T-cell (primary cell): ENCODE measurements around the gene ID2. TPM values are rescaled to one million over a fixed set of nuclear protein-coding genes. Genes with fewer than 3 reads are reported as not detected.

Source experiments
- ATAC-seq, 4 experiments: fragments of 200-7000 bp in 3 of 4; fragments of 150-1000 bp in 1 of 4; cut with Tn5 transposase; replicated peaks in 1 of 4; 1 replicate in 3 of 4; 2 replicates in 1 of 4; pipeline ENCODE4 v1.10.0; 2021; ENCODE audit warnings: moderate library complexity in 3 of 4, mild to moderate bottlenecking in 2 of 4, moderate number of reproducible peaks in 1 of 4
- CTCF ChIA-PET, 2 donors: fragments of 300-600 bp; sonication (Branson Sonifier 250); formaldehyde crosslinking; loops; one replicate each; lab custom pipeline; 2022; ENCODE audit warnings: antibody characterized with exemption in 2 of 2; lab: Charles Lee
- POLR2A ChIA-PET, 2 donors: fragments of 300-600 bp; sonication (Branson Sonifier 250); formaldehyde crosslinking; loops; one replicate each; lab custom pipeline; 2022; ENCODE audit warnings: antibody characterized with exemption in 2 of 2; lab: Charles Lee
- DNase-seq, 35 experiments: peaks; one replicate each; pipeline versions ENCODE4 v3.0.0 to v3.0.0-alpha.2; 2013 to 2023
- H3K27ac ChIP-seq: one replicate; pipeline ENCODE4 v1.5.1; 2013; ENCODE audit warnings: low read length
- H3K27me3 ChIP-seq, 2 experiments: replicated peaks in 1 of 2; 1 replicate in 1 of 2; 2 replicates in 1 of 2; pipeline versions ENCODE4 v1.6.1 to v1.7.0; 2013; ENCODE audit warnings: low read length in 1 of 2, mixed read lengths in 1 of 2; ENCODE audit not compliant: control insufficient read depth in 2 of 2, insufficient read depth in 2 of 2; ENCODE audit errors: extremely low read depth in 1 of 2
- H3K36me3 ChIP-seq, 2 donors: 1 replicate in 1 of 2; 2 replicates in 1 of 2; pipeline versions ENCODE4 v1.6.1 to v1.7.0; 2013; ENCODE audit warnings: low read length in 1 of 2; ENCODE audit not compliant: control insufficient read depth in 2 of 2, insufficient read depth in 1 of 2; ENCODE audit errors: extremely low read depth in 1 of 2
- H3K4me1 ChIP-seq, 2 experiments: 1 replicate in 1 of 2; 2 replicates in 1 of 2; pipeline versions ENCODE4 v1.6.1 to v1.7.0; 2013; ENCODE audit warnings: low read length in 2 of 2, mixed read lengths in 1 of 2; ENCODE audit not compliant: insufficient read depth in 2 of 2, control insufficient read depth in 1 of 2; ENCODE audit errors: extremely low read depth in 1 of 2
- H3K4me3 ChIP-seq, 2 donors: 1 replicate in 1 of 2; 2 replicates in 1 of 2; pipeline versions ENCODE4 v1.5.1 to v1.7.0; 2013; ENCODE audit warnings: mild to moderate bottlenecking in 2 of 2, low read length in 1 of 2, moderate library complexity in 1 of 2; ENCODE audit not compliant: control insufficient read depth in 1 of 2; ENCODE audit errors: extremely low read depth in 1 of 2
- H3K9me3 ChIP-seq: 2 replicates; pipeline ENCODE4 v1.7.0; 2013
- H3K27ac Mint-ChIP-seq, 2 donors: one replicate each; pipeline ENCODE4 v1.8.0; 2020 to 2021; ENCODE audit warnings: mild to moderate bottlenecking in 2 of 2, mixed read lengths in 2 of 2
- H3K27me3 Mint-ChIP-seq, 2 donors: one replicate each; pipeline ENCODE4 v1.8.0; 2021 to 2022; ENCODE audit warnings: mixed read lengths in 2 of 2
- H3K36me3 Mint-ChIP-seq: one replicate; pipeline ENCODE4 v1.8.0; 2021; ENCODE audit warnings: mixed read lengths
- H3K4me1 Mint-ChIP-seq, 3 donors: one replicate each; pipeline ENCODE4 v1.8.0; 2020 to 2022; ENCODE audit warnings: mixed read lengths in 3 of 3, mild to moderate bottlenecking in 1 of 3
- H3K4me3 Mint-ChIP-seq, 3 donors: one replicate each; pipeline ENCODE4 v1.8.0; 2020 to 2022; ENCODE audit warnings: mild to moderate bottlenecking in 3 of 3, mixed read lengths in 3 of 3, moderate library complexity in 3 of 3
- H3K9me3 Mint-ChIP-seq, 3 donors: one replicate each; pipeline ENCODE4 v1.8.0; 2020 to 2022; ENCODE audit warnings: mixed read lengths in 3 of 3
- WGBS: methylation state at CpG from one replicate; pipeline ENCODE4 v1.1.5; 2013; ENCODE audit warnings: missing lambda C conversion rate; ENCODE audit not compliant: insufficient coverage; 5-methylcytosine and 5-hydroxymethylcytosine counted together
- total RNA-seq, 35 experiments: library from RNA in 6 of 35; stranded (reverse) in 6 of 35; fragments of 120-200 nt in 1 of 35; gene quantifications; one replicate each; pipeline versions ENCODE4 v1.2.1 to v1.2.4 and lab custom pipeline; 2013 to 2026

ID2 gene
- total RNA-seq, 5 donors from 2014 or later (not counting 1 experiment from before 2014, with no cell fraction given), result 55.5 to 153 (median 71.1) TPM

- ChIA-PET CTCF (no interaction called here), POLR2A (no interaction called here)
- Histone ChIP-seq H3K27me3 (peaks cover 0 to 4% of the 10 kb centered on the region in 2 experiments), H3K4me1 (peaks cover 6 to 7% of the 10 kb centered on the region in 2 experiments), H3K27ac (no peak overlapping the region), H3K9me3 (no peaks in the 10 kb centered on the region), H3K4me3 (no peak overlapping the region), H3K36me3 (no peaks in the 10 kb centered on the region)
- no peak overlapping the region for H3K4me3 Mint-ChIP-seq
- H3K4me1 Mint-ChIP-seq, result peaks cover 3 to 11% (median 4%) of the 10 kb centered on the region in 3 donors
- no peaks in the 10 kb centered on the region for H3K9me3 Mint-ChIP-seq
- no peak overlapping the region for H3K27ac Mint-ChIP-seq
- ATAC-seq (no peak), DNase-seq (no peak)
- WGBS, result 88% methylated on average over 11 of the region's 15 CpGs
- no peaks in the 10 kb centered on the region for H3K27me3 Mint-ChIP-seq
- no peaks in the 10 kb centered on the region for H3K36me3 Mint-ChIP-seq
These were observed 45.8 kb upstream of the ID2 start for GRCh38 chr2:8636041-8636491.

GRCh38 chr2:8636721-8637636 is 44.9 kb upstream of the ID2 start:
- Mint-ChIP-seq H3K27me3 (no peaks in the 10 kb centered on the region), H3K4me1 (peaks cover 0 to 3% (median 2%) of the 10 kb centered on the region in 3 donors), H3K36me3 (no peaks in the 10 kb centered on the region), H3K27ac (peak overlapping the region in 1 of 2 donors; percentile 37), H3K9me3 (no peaks in the 10 kb centered on the region), H3K4me3 (no peak overlapping the region)
- CTCF ChIA-PET, result no interaction called here
- no peaks in the 10 kb centered on the region for H3K9me3 ChIP-seq
- H3K4me3 ChIP-seq, result no peak overlapping the region
- 89% methylated on average over 5 of the region's 16 CpGs for WGBS
- POLR2A ChIA-PET, result no interaction called here
- peaks cover 0 to under 1% of the 10 kb centered on the region in 2 experiments for H3K4me1 ChIP-seq
- no peak overlapping the region for H3K27ac ChIP-seq
- no peak for ATAC-seq
- H3K36me3 ChIP-seq, result no peaks in the 10 kb centered on the region
- peaks cover 0 to 4% of the 10 kb centered on the region in 2 experiments for H3K27me3 ChIP-seq
- no peak for DNase-seq

GRCh38 chr2:8638327-8638726 is 43.5 kb upstream of the ID2 start:
- H3K4me3 ChIP-seq, result no peak overlapping the region
- H3K4me1 ChIP-seq, result no peaks in the 10 kb centered on the region
- no peaks in the 10 kb centered on the region for H3K9me3 ChIP-seq
- Mint-ChIP-seq H3K4me3 (no peak overlapping the region), H3K36me3 (no peaks in the 10 kb centered on the region), H3K27ac (no peak overlapping the region), H3K4me1 (no peaks in the 10 kb centered on the region), H3K27me3 (no peaks in the 10 kb centered on the region), H3K9me3 (no peaks in the 10 kb centered on the region)
- WGBS, result 88% methylated on average over 4 of the region's 12 CpGs
- ChIA-PET CTCF (no interaction called here), POLR2A (no interaction called here)
- H3K36me3 ChIP-seq, result no peaks in the 10 kb centered on the region
- H3K27ac ChIP-seq, result no peak overlapping the region
- no peak for ATAC-seq
- peaks cover 0 to 4% of the 10 kb centered on the region in 2 experiments for H3K27me3 ChIP-seq
- DNase-seq, result no peak

- peaks cover 0 to 4% of the 10 kb centered on the region in 2 experiments for H3K27me3 ChIP-seq
- DNase-seq (no peak), ATAC-seq (no peak)
- H3K4me1 ChIP-seq, result no peaks in the 10 kb centered on the region
- Mint-ChIP-seq H3K27ac (no peak overlapping the region), H3K27me3 (no peaks in the 10 kb centered on the region), H3K36me3 (no peaks in the 10 kb centered on the region), H3K9me3 (no peaks in the 10 kb centered on the region), H3K4me1 (no peaks in the 10 kb centered on the region), H3K4me3 (no peak overlapping the region)
- 90% methylated on average over 5 of the region's 5 CpGs for WGBS
- ChIA-PET CTCF (no interaction called here), POLR2A (no interaction called here)
- H3K36me3 ChIP-seq, result no peaks in the 10 kb centered on the region
- no peak overlapping the region for H3K4me3 ChIP-seq
- H3K9me3 ChIP-seq, result no peaks in the 10 kb centered on the region
- H3K27ac ChIP-seq, result no peak overlapping the region
These were observed 42.7 kb upstream of the ID2 start for GRCh38 chr2:8639122-8639635.

- ChIA-PET CTCF (no interaction called here), POLR2A (no interaction called here)
- H3K27ac Mint-ChIP-seq, result no peak overlapping the region
- H3K27me3 Mint-ChIP-seq, result no peaks in the 10 kb centered on the region
- Histone ChIP-seq H3K27me3 (peaks cover 0 to 4% of the 10 kb centered on the region in 2 experiments), H3K4me3 (no peak overlapping the region), H3K4me1 (peaks cover 0 to 4% of the 10 kb centered on the region in 2 experiments), H3K27ac (no peak overlapping the region), H3K9me3 (no peaks in the 10 kb centered on the region), H3K36me3 (no peaks in the 10 kb centered on the region)
- no peak for DNase-seq
- H3K4me1 Mint-ChIP-seq, result peaks cover 0 to 2% (median 0%) of the 10 kb centered on the region in 3 donors
- 86% methylated on average over 3 of the region's 8 CpGs for whole genome bisulfite sequencing
- H3K9me3 Mint-ChIP-seq, result no peaks in the 10 kb centered on the region
- no peak overlapping the region for H3K4me3 Mint-ChIP-seq
- ATAC-seq, result no peak
- no peaks in the 10 kb centered on the region for H3K36me3 Mint-ChIP-seq
These were observed 41.4 kb upstream of the ID2 start for GRCh38 chr2:8640498-8640897.

GRCh38 chr2:8641301-8641965 is 40.4 kb upstream of the ID2 start:
- no peak overlapping the region for H3K27ac ChIP-seq
- 95% methylated on average over 9 of the region's 16 CpGs for WGBS
- peaks cover 0 to 4% of the 10 kb centered on the region in 2 experiments for H3K4me1 ChIP-seq
- Mint-ChIP-seq H3K9me3 (no peaks in the 10 kb centered on the region), H3K27ac (no peak overlapping the region), H3K36me3 (no peaks in the 10 kb centered on the region), H3K4me3 (no peak overlapping the region), H3K4me1 (peaks cover 0 to 2% (median 0%) of the 10 kb centered on the region in 3 donors), H3K27me3 (no peaks in the 10 kb centered on the region)
- POLR2A ChIA-PET, result interaction anchor here in 1 of 2 donors (0.6 kb wide), 1 partner anchor 78 kb away, joined by 3 read pairs; no protein-coding TSS in a partner anchor
- H3K36me3 ChIP-seq, result no peaks in the 10 kb centered on the region
- DNase-seq (no peak), ATAC-seq (no peak)
- H3K27me3 ChIP-seq, result peaks cover 0 to 4% of the 10 kb centered on the region in 2 experiments
- no peaks in the 10 kb centered on the region for H3K9me3 ChIP-seq
- H3K4me3 ChIP-seq, result no peak overlapping the region
- CTCF ChIA-PET, result interaction anchor here in 1 of 2 donors (0.6 kb wide), 1 partner anchor 1314 kb away, joined by 3 read pairs; no protein-coding TSS in a partner anchor
